ENCODE measurements around the gene DACH1.

DNA sequence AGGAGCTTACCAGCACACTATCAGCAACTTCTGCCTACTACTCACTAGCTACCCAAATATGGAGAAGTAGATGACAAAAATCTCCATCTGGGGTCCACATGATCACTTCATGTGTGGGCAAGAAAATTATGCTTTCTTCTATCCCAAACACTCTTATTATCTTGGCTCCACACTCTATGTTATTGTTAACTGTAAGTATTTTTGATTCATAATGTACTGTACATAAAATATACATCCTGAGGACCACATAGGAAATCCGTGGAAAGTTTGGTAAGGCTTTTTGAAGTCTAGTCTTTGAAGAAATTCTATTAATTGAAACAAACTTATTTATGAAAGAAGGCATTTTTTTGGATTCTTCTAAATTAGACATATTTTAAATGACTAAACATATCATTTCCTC lies 378.8 kb downstream of the DACH1 start:
- TF ChIP-seq POLR2A (IDR thresholded peaks at IDR 0.05): no peak
- TF ChIP-seq, protein P1, sequence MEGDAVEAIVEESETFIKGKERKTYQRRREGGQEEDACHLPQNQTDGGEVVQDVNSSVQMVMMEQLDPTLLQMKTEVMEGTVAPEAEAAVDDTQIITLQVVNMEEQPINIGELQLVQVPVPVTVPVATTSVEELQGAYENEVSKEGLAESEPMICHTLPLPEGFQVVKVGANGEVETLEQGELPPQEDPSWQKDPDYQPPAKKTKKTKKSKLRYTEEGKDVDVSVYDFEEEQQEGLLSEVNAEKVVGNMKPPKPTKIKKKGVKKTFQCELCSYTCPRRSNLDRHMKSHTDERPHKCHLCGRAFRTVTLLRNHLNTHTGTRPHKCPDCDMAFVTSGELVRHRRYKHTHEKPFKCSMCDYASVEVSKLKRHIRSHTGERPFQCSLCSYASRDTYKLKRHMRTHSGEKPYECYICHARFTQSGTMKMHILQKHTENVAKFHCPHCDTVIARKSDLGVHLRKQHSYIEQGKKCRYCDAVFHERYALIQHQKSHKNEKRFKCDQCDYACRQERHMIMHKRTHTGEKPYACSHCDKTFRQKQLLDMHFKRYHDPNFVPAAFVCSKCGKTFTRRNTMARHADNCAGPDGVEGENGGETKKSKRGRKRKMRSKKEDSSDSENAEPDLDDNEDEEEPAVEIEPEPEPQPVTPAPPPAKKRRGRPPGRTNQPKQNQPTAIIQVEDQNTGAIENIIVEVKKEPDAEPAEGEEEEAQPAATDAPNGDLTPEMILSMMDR (IDR thresholded peaks at IDR 0.05): no peak

Measured in esophagus squamous epithelium (tissue), 4 donors.